Ishikawa (cell line): ENCODE measurements around the gene BTBD7.

Source experiments
- CEBPB ChIP-seq: IDR thresholded peaks from 2 replicates; pipeline ENCODE4 v1.6.1; 2012
- CREB1 ChIP-seq: IDR thresholded peaks from 2 replicates; pipeline ENCODE4 v1.6.1; 2012; ENCODE audit warnings: low read depth
- EGR1 ChIP-seq: IDR thresholded peaks from 2 replicates; pipeline ENCODE4 v1.6.1; 2012
- EP300 ChIP-seq: IDR thresholded peaks from 2 replicates; pipeline ENCODE4 v1.6.1; 2012; ENCODE audit warnings: borderline replicate concordance
- FOXM1 ChIP-seq: IDR thresholded peaks from 2 replicates; pipeline ENCODE4 v1.6.1; 2012; ENCODE audit warnings: low read depth, borderline replicate concordance
- NFIC ChIP-seq: IDR thresholded peaks from 2 replicates; pipeline ENCODE4 v1.6.1; 2012
- RAD21 ChIP-seq: IDR thresholded peaks from 2 replicates; pipeline ENCODE4 v1.6.1; 2012; ENCODE audit warnings: low read depth
- TAF1 ChIP-seq: IDR thresholded peaks from 2 replicates; pipeline ENCODE4 v1.6.1; 2012; ENCODE audit warnings: low read depth, mild to moderate bottlenecking
- TCF12 ChIP-seq: IDR thresholded peaks from 2 replicates; pipeline ENCODE4 v1.6.1; 2012; ENCODE audit warnings: low read depth
- TEAD4 ChIP-seq: IDR thresholded peaks from 2 replicates; pipeline ENCODE4 v1.6.1; 2012
- YY1 ChIP-seq: IDR thresholded peaks from 2 replicates; pipeline ENCODE4 v1.6.1; 2012; ENCODE audit warnings: low read depth
- TF ChIP-seq, protein P1 (sequence below): IDR thresholded peaks from 2 replicates; pipeline ENCODE4 v1.6.1; 2012
- TF ChIP-seq, protein P2 (sequence below): IDR thresholded peaks from 2 replicates; pipeline ENCODE4 v1.6.1; 2012; ENCODE audit warnings: low read depth, mild to moderate bottlenecking
- TF ChIP-seq, protein P3 (sequence below): IDR thresholded peaks from 2 replicates; pipeline ENCODE4 v1.6.1; 2012

BTBD7 gene

DNA sequence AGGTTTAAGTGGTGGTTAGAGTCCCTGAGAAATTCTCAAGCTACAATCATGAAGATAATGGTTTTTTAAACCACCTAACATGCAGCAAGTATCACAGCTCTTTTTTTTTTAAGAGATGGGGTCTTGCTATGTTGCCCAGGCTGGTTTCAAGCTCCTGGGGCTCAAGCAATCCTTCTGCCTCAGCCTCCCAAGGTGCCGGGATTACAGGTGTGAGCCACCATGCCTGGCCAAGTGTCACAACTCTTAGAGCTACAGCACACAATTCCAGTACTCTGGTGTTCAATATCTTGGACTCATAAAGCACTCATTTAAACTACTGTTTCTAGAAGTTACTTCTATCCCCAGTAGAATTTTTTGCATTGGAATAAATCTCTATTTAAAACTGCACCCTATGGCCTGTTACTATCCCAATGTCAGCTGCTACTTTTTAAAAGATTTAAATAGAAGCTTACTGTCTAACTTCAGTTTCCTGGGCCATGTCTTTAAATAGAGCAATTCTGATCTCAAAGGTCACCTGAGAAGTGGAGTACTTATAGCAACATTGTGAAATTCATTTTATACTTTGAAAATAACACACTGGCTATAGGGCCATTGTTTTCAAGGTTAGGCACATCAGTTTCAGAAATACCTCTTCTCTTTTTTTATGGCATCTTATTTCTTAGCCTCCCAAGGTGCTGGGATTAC is 137.4 kb downstream of the BTBD7 start:
- TF ChIP-seq TEAD4, result no peak
- no peak for TF ChIP-seq RAD21
- TF ChIP-seq, protein P1, sequence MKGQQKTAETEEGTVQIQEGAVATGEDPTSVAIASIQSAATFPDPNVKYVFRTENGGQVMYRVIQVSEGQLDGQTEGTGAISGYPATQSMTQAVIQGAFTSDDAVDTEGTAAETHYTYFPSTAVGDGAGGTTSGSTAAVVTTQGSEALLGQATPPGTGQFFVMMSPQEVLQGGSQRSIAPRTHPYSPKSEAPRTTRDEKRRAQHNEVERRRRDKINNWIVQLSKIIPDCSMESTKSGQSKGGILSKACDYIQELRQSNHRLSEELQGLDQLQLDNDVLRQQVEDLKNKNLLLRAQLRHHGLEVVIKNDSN, result no peak
- TF ChIP-seq YY1, result no peak
- no peak for TF ChIP-seq FOXM1
- TF ChIP-seq CREB1, result no peak
- no peak for TF ChIP-seq EGR1
- no peak for TF ChIP-seq TCF12
- TF ChIP-seq, protein P2, sequence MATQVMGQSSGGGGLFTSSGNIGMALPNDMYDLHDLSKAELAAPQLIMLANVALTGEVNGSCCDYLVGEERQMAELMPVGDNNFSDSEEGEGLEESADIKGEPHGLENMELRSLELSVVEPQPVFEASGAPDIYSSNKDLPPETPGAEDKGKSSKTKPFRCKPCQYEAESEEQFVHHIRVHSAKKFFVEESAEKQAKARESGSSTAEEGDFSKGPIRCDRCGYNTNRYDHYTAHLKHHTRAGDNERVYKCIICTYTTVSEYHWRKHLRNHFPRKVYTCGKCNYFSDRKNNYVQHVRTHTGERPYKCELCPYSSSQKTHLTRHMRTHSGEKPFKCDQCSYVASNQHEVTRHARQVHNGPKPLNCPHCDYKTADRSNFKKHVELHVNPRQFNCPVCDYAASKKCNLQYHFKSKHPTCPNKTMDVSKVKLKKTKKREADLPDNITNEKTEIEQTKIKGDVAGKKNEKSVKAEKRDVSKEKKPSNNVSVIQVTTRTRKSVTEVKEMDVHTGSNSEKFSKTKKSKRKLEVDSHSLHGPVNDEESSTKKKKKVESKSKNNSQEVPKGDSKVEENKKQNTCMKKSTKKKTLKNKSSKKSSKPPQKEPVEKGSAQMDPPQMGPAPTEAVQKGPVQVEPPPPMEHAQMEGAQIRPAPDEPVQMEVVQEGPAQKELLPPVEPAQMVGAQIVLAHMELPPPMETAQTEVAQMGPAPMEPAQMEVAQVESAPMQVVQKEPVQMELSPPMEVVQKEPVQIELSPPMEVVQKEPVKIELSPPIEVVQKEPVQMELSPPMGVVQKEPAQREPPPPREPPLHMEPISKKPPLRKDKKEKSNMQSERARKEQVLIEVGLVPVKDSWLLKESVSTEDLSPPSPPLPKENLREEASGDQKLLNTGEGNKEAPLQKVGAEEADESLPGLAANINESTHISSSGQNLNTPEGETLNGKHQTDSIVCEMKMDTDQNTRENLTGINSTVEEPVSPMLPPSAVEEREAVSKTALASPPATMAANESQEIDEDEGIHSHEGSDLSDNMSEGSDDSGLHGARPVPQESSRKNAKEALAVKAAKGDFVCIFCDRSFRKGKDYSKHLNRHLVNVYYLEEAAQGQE, result no peak
- TF ChIP-seq CEBPB, result no peak
- TF ChIP-seq EP300, result no peak
- TF ChIP-seq NFIC, result no peak
- TF ChIP-seq TAF1, result no peak
- TF ChIP-seq, protein P3, sequence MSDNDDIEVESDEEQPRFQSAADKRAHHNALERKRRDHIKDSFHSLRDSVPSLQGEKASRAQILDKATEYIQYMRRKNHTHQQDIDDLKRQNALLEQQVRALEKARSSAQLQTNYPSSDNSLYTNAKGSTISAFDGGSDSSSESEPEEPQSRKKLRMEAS, result no peak
